Adrenal gland (tissue), 5 donors: ENCODE measurements around the gene TGFA.

ENCODE experiments used
- POLR2A ChIP-seq, 2 donors: fragments of 450-650 bp; IDR thresholded peaks; one replicate each; pipeline ENCODE4 v1.6.1; 2017; ENCODE audit warnings: antibody characterized with exemption in 2 of 2, mild to moderate bottlenecking in 2 of 2, moderate library complexity in 1 of 2
- TF ChIP-seq, protein P1 (sequence below), 6 experiments: fragments of 450-650 bp in 4 of 6; fragments of 200-600 bp in 2 of 6; sonication (generic) in 1 of 6; IDR thresholded peaks; 1 replicate in 5 of 6; 2 replicates in 1 of 6; pipeline versions ENCODE4 v1.5.1 to v1.8.0; 2016 to 2021; ENCODE audit warnings: antibody characterized with exemption in 6 of 6, mild to moderate bottlenecking in 2 of 6, moderate library complexity in 1 of 6
- donor health status: DM: no; HTN: no; CAD: no.

DNA sequence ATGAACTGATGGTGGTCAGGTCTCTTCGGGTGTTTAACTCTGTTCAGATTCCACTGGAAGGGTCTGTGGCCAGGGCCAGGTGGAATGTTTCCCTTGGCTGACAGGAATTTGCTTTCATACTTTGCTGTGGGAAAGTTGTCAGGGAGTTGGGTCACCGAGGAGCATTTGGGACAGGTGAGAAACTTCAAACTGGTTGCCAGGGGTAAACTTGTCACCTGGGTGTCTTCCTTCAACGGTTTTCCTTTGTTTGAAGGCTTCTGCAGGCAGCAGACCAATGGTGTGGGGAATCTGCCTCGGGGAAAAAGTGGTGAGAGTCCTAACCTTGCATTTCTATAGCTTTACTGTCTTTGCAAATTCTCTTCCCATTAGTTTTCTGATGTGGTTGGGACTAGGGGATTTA, 92.2 kb downstream of the TGFA start:
- TF ChIP-seq POLR2A (IDR thresholded peaks at IDR 0.05) = no peak
- TF ChIP-seq, protein P1, sequence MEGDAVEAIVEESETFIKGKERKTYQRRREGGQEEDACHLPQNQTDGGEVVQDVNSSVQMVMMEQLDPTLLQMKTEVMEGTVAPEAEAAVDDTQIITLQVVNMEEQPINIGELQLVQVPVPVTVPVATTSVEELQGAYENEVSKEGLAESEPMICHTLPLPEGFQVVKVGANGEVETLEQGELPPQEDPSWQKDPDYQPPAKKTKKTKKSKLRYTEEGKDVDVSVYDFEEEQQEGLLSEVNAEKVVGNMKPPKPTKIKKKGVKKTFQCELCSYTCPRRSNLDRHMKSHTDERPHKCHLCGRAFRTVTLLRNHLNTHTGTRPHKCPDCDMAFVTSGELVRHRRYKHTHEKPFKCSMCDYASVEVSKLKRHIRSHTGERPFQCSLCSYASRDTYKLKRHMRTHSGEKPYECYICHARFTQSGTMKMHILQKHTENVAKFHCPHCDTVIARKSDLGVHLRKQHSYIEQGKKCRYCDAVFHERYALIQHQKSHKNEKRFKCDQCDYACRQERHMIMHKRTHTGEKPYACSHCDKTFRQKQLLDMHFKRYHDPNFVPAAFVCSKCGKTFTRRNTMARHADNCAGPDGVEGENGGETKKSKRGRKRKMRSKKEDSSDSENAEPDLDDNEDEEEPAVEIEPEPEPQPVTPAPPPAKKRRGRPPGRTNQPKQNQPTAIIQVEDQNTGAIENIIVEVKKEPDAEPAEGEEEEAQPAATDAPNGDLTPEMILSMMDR (IDR thresholded peaks at IDR 0.05) = no peak
